Measurements from ENCODE around the gene IRF2BP1.

The IRF2BP1 gene

DNA sequence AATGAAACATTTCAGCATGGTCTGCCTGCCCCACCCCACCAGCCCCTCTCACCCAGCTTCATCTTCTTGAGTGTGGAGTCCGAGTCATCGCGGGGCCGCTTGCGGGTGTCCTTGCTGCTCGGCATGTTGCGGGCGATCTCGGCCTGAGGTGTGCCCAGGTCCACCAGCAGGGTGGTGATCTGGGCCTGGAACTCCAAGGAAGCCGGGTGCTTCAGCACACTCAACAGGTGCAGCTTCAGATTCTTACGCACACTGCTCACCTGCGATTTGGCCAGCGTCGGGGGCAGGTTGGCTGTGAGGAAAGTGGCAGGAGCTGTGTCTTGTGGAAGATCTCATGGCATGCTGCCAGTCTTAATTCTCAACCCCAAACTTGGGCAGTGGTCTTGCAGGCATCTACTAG is 43.7 kb downstream of the IRF2BP1 start:
- no peak for TF ChIP-seq POLR2AphosphoS5 (IDR thresholded peaks at IDR 0.05; ENCODE audit: low read depth, low read length)
- no peak for TF ChIP-seq POLR2A (IDR thresholded peaks at IDR 0.05; ENCODE audit: low read depth, low read length)
- TF ChIP-seq TAF1 (IDR thresholded peaks at IDR 0.05; ENCODE audit: borderline replicate concordance, low read depth, low read length): no peak
- DNase-seq (ENCODE audit: insufficient read length): no peak
- no peak for FAIRE-seq

DNA sequence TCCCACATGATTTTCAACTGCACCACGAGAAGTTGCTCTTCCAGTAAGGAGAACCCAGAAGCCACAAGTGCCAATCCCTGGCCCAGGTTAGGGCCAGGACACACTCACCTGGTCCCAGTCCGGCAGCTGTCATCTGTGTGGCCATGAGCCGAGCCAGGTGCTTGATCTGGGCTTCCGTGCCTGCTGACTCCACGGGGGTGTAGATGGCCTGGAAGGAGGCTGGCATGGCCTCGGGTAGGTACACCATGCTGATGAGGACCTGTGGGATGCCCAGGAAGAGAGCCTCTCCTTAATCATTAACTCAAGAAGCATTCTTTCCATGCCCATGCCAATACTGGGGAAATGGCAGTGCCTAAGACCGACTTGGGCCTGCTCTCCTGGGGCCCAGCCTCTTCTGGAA is 51.0 kb downstream of the IRF2BP1 start:
- FAIRE-seq: no peak
- TF ChIP-seq POLR2A (IDR thresholded peaks at IDR 0.05; ENCODE audit: low read depth, low read length) (no peak), TAF1 (IDR thresholded peaks at IDR 0.05; ENCODE audit: borderline replicate concordance, low read depth, low read length) (no peak), POLR2AphosphoS5 (IDR thresholded peaks at IDR 0.05; ENCODE audit: low read depth, low read length) (no peak)
- no peak for DNase-seq (ENCODE audit: insufficient read length)
